Psoas muscle (tissue), 8 donors: ENCODE measurements around the gene OAS2. TPM values are rescaled to one million over a fixed set of nuclear protein-coding genes. Genes with fewer than 3 reads are reported as not detected.

Source experiments
- ATAC-seq, 4 donors: fragments of 200-7000 bp; cut with Tn5 transposase; one replicate each; pipeline ENCODE4 v1.9.1; 2020; ENCODE audit warnings: moderate library complexity in 3 of 4, mild to moderate bottlenecking in 2 of 4
- DNase-seq, 2 donors: peaks; one replicate each; pipeline ENCODE4 v3.0.0-alpha.2; 2020
- H3K27ac ChIP-seq: fragments of 200-600 bp; one replicate; pipeline ENCODE4 v1.8.0; 2022
- H3K27me3 ChIP-seq, 3 donors: fragments of 200-600 bp in 1 of 3; one replicate each; pipeline versions ENCODE4 v1.6.1 to v1.8.0; 2013 to 2022; ENCODE audit warnings: low read length in 2 of 3, mild to moderate bottlenecking in 2 of 3, moderate library complexity in 1 of 3; ENCODE audit not compliant: insufficient read depth in 3 of 3
- H3K36me3 ChIP-seq, 2 donors: fragments of 200-600 bp in 1 of 2; one replicate each; pipeline versions ENCODE4 v1.6.1 to v1.8.0; 2013 to 2022; ENCODE audit warnings: low read depth in 1 of 2, mild to moderate bottlenecking in 1 of 2, moderate library complexity in 1 of 2; ENCODE audit not compliant: insufficient read depth in 1 of 2
- H3K4me1 ChIP-seq: fragments of 200-600 bp; one replicate; pipeline ENCODE4 v1.8.0; 2022
- H3K4me3 ChIP-seq: fragments of 200-600 bp; one replicate; pipeline ENCODE4 v1.8.0; 2022; ENCODE audit warnings: mild to moderate bottlenecking
- H3K9me3 ChIP-seq: fragments of 200-600 bp; one replicate; pipeline ENCODE4 v1.8.0; 2022
- CTCF ChIP-seq: fragments of 200-600 bp; IDR thresholded peaks from one replicate; pipeline ENCODE4 v1.8.0; 2022; ENCODE audit warnings: antibody characterized with exemption
- WGBS, 3 donors: extraction: QIAGEN DNeasy Blood & Tissue Kit; methylation state at CpG; one replicate each; pipeline versions ENCODE4 v1.1.6 to v1.1.7; 2013; 5-methylcytosine and 5-hydroxymethylcytosine counted together
- intact Hi-C, 2 donors: fragments of 100-400 bp; cut with DNase I; formaldehyde crosslinking; loops; one replicate each; pipeline versions ENCODE4 v1.11.0 to v1.14.2; 2022
- polyA plus RNA-seq, 3 donors: library from polyadenylated mRNA; stranded (reverse); fragments of 200-250 nt; gene quantifications; one replicate each; pipeline ENCODE4 v1.2.3, GENCODE V29; 2013
- total RNA-seq, 4 donors: library from RNA; stranded (reverse); fragmentation: NEBNext Ultra II Directional in 2 of 4; extraction: Animal tissue kit (Norgen Biotek cat#: 25700) in 2 of 4; gene quantifications; one replicate each; pipeline versions ENCODE4 v1.2.1 to v1.2.4, GENCODE V29; 2021 to 2023
- donor health status: healthy with polysubstance abuse.
- donor health status: DM: no; HTN: no; CAD: no; lungs with moderate emphysema.
- donor health status: Bipolar disorder and iron deficiency.
- donor health status: healthy.
- donor health status: DM: yes; HTN: yes; CAD: no.
- donor health status: DM: no; HTN: no; CAD: no.
- donor health status: DM: no; HTN: no; CAD: no.
- donor health status: DM: yes; HTN: yes; CAD: no.

The OAS2 gene
- total and polyA plus RNA-seq, 7 donors = 1.5 to 8.4 (median 2.1) TPM

GRCh38 chr12:113021500-113021899 lies 43.2 kb downstream of the OAS2 start:
- TF ChIP-seq CTCF = no peak
- Histone ChIP-seq H3K27me3 (peaks cover 0 to 14% (median 0%) of the 10 kb centered on the region in 3 donors), H3K4me3 (no peak overlapping the region), H3K4me1 (no peaks in the 10 kb centered on the region), H3K27ac (no peak overlapping the region), H3K36me3 (no peaks in the 10 kb centered on the region), H3K9me3 (no peaks in the 10 kb centered on the region)
- intact Hi-C loops = no loop called here
- WGBS, 3 donors = 86 to 92% (median 91%) methylated on average over 1 of the region's 1 CpG
- no peak for ATAC-seq
- no peak for DNase-seq

GRCh38 chr12:113022563-113023297 lies 44.4 kb downstream of the OAS2 start:
- intact Hi-C loops = no loop called here
- H3K4me1 ChIP-seq = no peaks in the 10 kb centered on the region
- H3K36me3 ChIP-seq = no peaks in the 10 kb centered on the region
- H3K4me3 ChIP-seq = no peak overlapping the region
- peaks cover 0 to 10% (median 0%) of the 10 kb centered on the region in 3 donors for H3K27me3 ChIP-seq
- DNase-seq = no peak
- no peak overlapping the region for H3K27ac ChIP-seq
- no peak for TF ChIP-seq CTCF
- WGBS, 3 donors = 39 to 55% (median 49%) methylated on average over 3 of the region's 3 CpGs
- no peaks in the 10 kb centered on the region for H3K9me3 ChIP-seq
- ATAC-seq = no peak

- WGBS, 3 donors = 49 to 57% (median 55%) methylated on average over 4 of the region's 4 CpGs
- DNase-seq = no peak
- ATAC-seq = no peak
- no peak overlapping the region for H3K27ac ChIP-seq
- no peak for TF ChIP-seq CTCF
- H3K4me3 ChIP-seq = no peak overlapping the region
- intact Hi-C loops = no loop called here
- H3K9me3 ChIP-seq = no peaks in the 10 kb centered on the region
- H3K4me1 ChIP-seq = no peaks in the 10 kb centered on the region
- no peaks in the 10 kb centered on the region for H3K36me3 ChIP-seq
- H3K27me3 ChIP-seq = no peaks in the 10 kb centered on the region
These were observed 49.4 kb downstream of the OAS2 start for GRCh38 chr12:113027726-113028125.

- Histone ChIP-seq H3K27me3 (no peaks in the 10 kb centered on the region), H3K4me1 (no peaks in the 10 kb centered on the region), H3K9me3 (no peaks in the 10 kb centered on the region), H3K4me3 (no peak overlapping the region), H3K27ac (no peak overlapping the region), H3K36me3 (no peaks in the 10 kb centered on the region)
- DNase-seq (no peak), ATAC-seq (peak in 1 of 4 donors; percentile 35)
- intact Hi-C loops = loop anchor here in 1 of 2 donors (10.0 kb wide), 1 partner anchor 126 kb away; the partner anchor contains the start of gene OAS1
- 10 to 12% (median 10%) methylated on average over 9 of the region's 9 CpGs for WGBS, 3 donors
- peak; percentile 48 for TF ChIP-seq CTCF
These were observed 52.7 kb downstream of the OAS2 start for GRCh38 chr12:113030875-113031525.
